ENCODE data around the gene R3HDM2.
"Not testable (repeated sequence)": the region's sequence is repeated elsewhere in the genome, so short reads cannot be mapped to it uniquely, and the experiment has no call there.

R3HDM2 gene

GRCh38 chr12:57377103-57377840 is 53.6 kb downstream of the R3HDM2 start:
- DNase-seq (ENCODE audit: low spot score): no peak

- DNase-seq (ENCODE audit: low spot score): no peak
Measured at GRCh38 chr12:57372233-57372632, 58.6 kb downstream of the R3HDM2 start.

GRCh38 chr12:57370696-57371095 is 60.1 kb downstream of the R3HDM2 start:
- DNase-seq (ENCODE audit: low spot score): no peak

- DNase-seq (ENCODE audit: low spot score): no peak
Measured at GRCh38 chr12:57370072-57370471, 60.8 kb downstream of the R3HDM2 start.

- DNase-seq (ENCODE audit: low spot score): no peak
Measured at GRCh38 chr12:57369202-57369601, 61.6 kb downstream of the R3HDM2 start.

GRCh38 chr12:57368349-57369095 is 62.3 kb downstream of the R3HDM2 start:
- DNase-seq (ENCODE audit: low spot score): peak; percentile 25

- DNase-seq (ENCODE audit: low spot score): no peak
Measured at GRCh38 chr12:57367121-57367520, 63.7 kb downstream of the R3HDM2 start.

- DNase-seq (ENCODE audit: low spot score): no peak
Measured at GRCh38 chr12:57366315-57366714, 64.5 kb downstream of the R3HDM2 start.

- DNase-seq (ENCODE audit: low spot score): not testable (repeated sequence)
Measured at GRCh38 chr12:57364156-57364555, 66.7 kb downstream of the R3HDM2 start.

- no peak for DNase-seq (ENCODE audit: low spot score)
Measured at GRCh38 chr12:57360468-57360867, 70.4 kb downstream of the R3HDM2 start.

- DNase-seq (ENCODE audit: low spot score): no peak
Measured at GRCh38 chr12:57358646-57359045, 72.2 kb downstream of the R3HDM2 start.

GRCh38 chr12:57355734-57356133 is 75.1 kb downstream of the R3HDM2 start:
- no peak for DNase-seq (ENCODE audit: low spot score)

GRCh38 chr12:57352166-57352565 is 78.7 kb downstream of the R3HDM2 start:
- DNase-seq (ENCODE audit: low spot score): no peak

- no peak for DNase-seq (ENCODE audit: low spot score)
Measured at GRCh38 chr12:57347284-57347683, 83.6 kb downstream of the R3HDM2 start.

GRCh38 chr12:57343703-57344378 is 87.0 kb downstream of the R3HDM2 start:
- no peak for DNase-seq (ENCODE audit: low spot score)

- DNase-seq (ENCODE audit: low spot score): peak; percentile 58
Measured at GRCh38 chr12:57342207-57342691, 88.6 kb downstream of the R3HDM2 start.

GRCh38 chr12:57341275-57341990 is 89.4 kb downstream of the R3HDM2 start:
- no peak for DNase-seq (ENCODE audit: low spot score)

GRCh38 chr12:57340104-57340503 is 90.7 kb downstream of the R3HDM2 start:
- peak; percentile 45 for DNase-seq (ENCODE audit: low spot score)

GRCh38 chr12:57336299-57336698 is 94.5 kb downstream of the R3HDM2 start:
- DNase-seq (ENCODE audit: low spot score): not testable (repeated sequence)

- no peak for DNase-seq (ENCODE audit: low spot score)
Measured at GRCh38 chr12:57334219-57334618, 96.6 kb downstream of the R3HDM2 start.

- DNase-seq (ENCODE audit: low spot score): no peak
Measured at GRCh38 chr12:57332646-57333312, 98.1 kb downstream of the R3HDM2 start.
